Testis (tissue), 2 donors: ENCODE measurements around the gene ZEB1.

Experiments used
- CTCF ChIP-seq, 3 experiments: fragments of 450-650 bp in 2 of 3; fragments of 200-600 bp in 1 of 3; sonication (generic) in 1 of 3; IDR thresholded peaks; one replicate each; pipeline ENCODE4 v1.5.1; 2016 to 2019; ENCODE audit warnings: antibody characterized with exemption in 3 of 3, mild to moderate bottlenecking in 2 of 3, moderate library complexity in 1 of 3
- POLR2A ChIP-seq: fragments of 450-650 bp; IDR thresholded peaks from one replicate; pipeline ENCODE4 v1.6.1; 2017; ENCODE audit warnings: antibody characterized with exemption, mild to moderate bottlenecking, moderate library complexity

GRCh38 chr10:31549896-31550295 lies 230.9 kb downstream of the ZEB1 start:
- TF ChIP-seq CTCF (IDR thresholded peaks at IDR 0.05) (no peak), POLR2A (no peak)
